Lung (tissue), 12 donors: ENCODE results near the gene FAM216B. TPM values are rescaled to one million over a fixed set of nuclear protein-coding genes. Genes with fewer than 3 reads are reported as not detected.

ENCODE experiments used
- ATAC-seq: fragments of 200-7000 bp; cut with Tn5 transposase; one replicate; pipeline ENCODE4 v1.9.1; 2020; ENCODE audit warnings: moderate number of reproducible peaks; ENCODE audit not compliant: insufficient read depth, low FRiP score
- DNase-seq, 3 donors: peaks; one replicate each; pipeline ENCODE4 v3.0.0-alpha.2; 2013 to 2017
- H3K27ac ChIP-seq, 2 donors: one replicate each; pipeline ENCODE4 v1.5.1; 2013; ENCODE audit warnings: mild to moderate bottlenecking in 2 of 2, moderate library complexity in 2 of 2, control low read depth in 1 of 2, inconsistent platforms in 1 of 2, low read depth in 1 of 2, low read length in 1 of 2
- H3K27me3 ChIP-seq, 3 donors: one replicate each; pipeline ENCODE4 v1.5.1; 2013; ENCODE audit warnings: low read length in 2 of 3; ENCODE audit not compliant: control insufficient read depth in 3 of 3, insufficient read depth in 3 of 3
- H3K36me3 ChIP-seq, 4 donors: one replicate each; pipeline ENCODE4 v1.5.1; 2013; ENCODE audit warnings: low read length in 4 of 4, mild to moderate bottlenecking in 1 of 4, moderate library complexity in 1 of 4; ENCODE audit not compliant: control insufficient read depth in 4 of 4, insufficient read depth in 4 of 4
- H3K4me1 ChIP-seq, 5 donors: one replicate each; pipeline ENCODE4 v1.5.1; 2013; ENCODE audit warnings: low read length in 5 of 5, mild to moderate bottlenecking in 2 of 5, moderate library complexity in 1 of 5; ENCODE audit not compliant: control insufficient read depth in 5 of 5, insufficient read depth in 5 of 5
- H3K4me3 ChIP-seq: one replicate; pipeline ENCODE4 v1.5.1; 2013; ENCODE audit warnings: mild to moderate bottlenecking, control low read depth, moderate library complexity
- H3K9ac ChIP-seq, 2 donors: one replicate each; pipeline ENCODE4 v1.5.1; 2013; ENCODE audit warnings: low read length in 2 of 2, control low read depth in 1 of 2; ENCODE audit not compliant: insufficient read depth in 1 of 2
- H3K9me3 ChIP-seq, 4 donors: one replicate each; pipeline ENCODE4 v1.5.1; 2013; ENCODE audit warnings: low read length in 3 of 4, mild to moderate bottlenecking in 1 of 4, moderate library complexity in 1 of 4; ENCODE audit not compliant: control insufficient read depth in 4 of 4, insufficient read depth in 3 of 4
- CTCF ChIP-seq: IDR thresholded peaks from 2 replicates; pipeline ENCODE4 v1.5.1; 2012; ENCODE audit warnings: mild to moderate bottlenecking; ENCODE audit errors: control extremely low read depth, extremely low read depth
- WGBS, 2 donors: extraction: QIAGEN DNeasy Blood & Tissue Kit; methylation state at CpG; one replicate each; pipeline ENCODE4 v1.1.7; 2013; 5-methylcytosine and 5-hydroxymethylcytosine counted together
- polyA plus RNA-seq, 2 donors: library from polyadenylated mRNA; stranded (reverse); fragments of 200-250 nt; gene quantifications; one replicate each; pipeline ENCODE4 v1.2.1, GENCODE V29; 2013
- total RNA-seq, 2 donors: library from RNA; depleted of rRNA in 1 of 2; stranded (reverse); fragments of >200 nt in 1 of 2; gene quantifications; one replicate each; pipeline ENCODE4 v1.2.1, GENCODE V29; 2014 to 2021
- donor health status: control.
- donor health status: control.
- donor health status: Bipolar disorder and iron deficiency.
- donor health status: healthy.
- donor health status: DM: yes; HTN: yes; CAD: no.

FAM216B gene
- total and polyA plus RNA-seq, 4 donors: 4.9 to 70.4 (median 22.6) TPM

- no peaks in the 10 kb centered on the region for H3K27me3 ChIP-seq
- H3K4me3 ChIP-seq: no peak overlapping the region
- no peak for DNase-seq
- peaks cover 0 to 4% (median 0%) of the 10 kb centered on the region in 4 donors for H3K9me3 ChIP-seq
- no peak for ATAC-seq
- H3K36me3 ChIP-seq: no peaks in the 10 kb centered on the region
- peaks cover 0 to 10% (median 4%) of the 10 kb centered on the region in 5 donors for H3K4me1 ChIP-seq
- H3K9ac ChIP-seq: no peak overlapping the region
- 69 to 70% methylated on average over 2 of the region's 2 CpGs for WGBS, 2 donors
- no peak overlapping the region for H3K27ac ChIP-seq
- TF ChIP-seq CTCF: no peak
Observed at GRCh38 chr13:42746866-42747265, 34.5 kb upstream of the FAM216B start.

- H3K4me3 ChIP-seq: no peak overlapping the region
- peaks cover 0 to 10% (median 4%) of the 10 kb centered on the region in 5 donors for H3K4me1 ChIP-seq
- DNase-seq (peak; percentile 48 to 81 (median 78)), ATAC-seq (no peak)
- H3K9ac ChIP-seq: no peak overlapping the region
- H3K36me3 ChIP-seq: no peaks in the 10 kb centered on the region
- H3K9me3 ChIP-seq: peaks cover 0 to 4% (median 0%) of the 10 kb centered on the region in 4 donors
- TF ChIP-seq CTCF: no peak
- no peaks in the 10 kb centered on the region for H3K27me3 ChIP-seq
- 48 to 61% methylated on average over 4 of the region's 4 CpGs for WGBS, 2 donors
- H3K27ac ChIP-seq: no peak overlapping the region
Observed at GRCh38 chr13:42747399-42747873, 33.9 kb upstream of the FAM216B start.

GRCh38 chr13:42750794-42751193, 30.6 kb upstream of the FAM216B start:
- 33 to 54% methylated on average over 5 of the region's 5 CpGs for WGBS, 2 donors
- Histone ChIP-seq H3K4me3 (no peak overlapping the region), H3K4me1 (peaks cover 2 to 40% (median 5%) of the 10 kb centered on the region in 5 donors), H3K27ac (no peak overlapping the region), H3K27me3 (no peaks in the 10 kb centered on the region), H3K36me3 (no peaks in the 10 kb centered on the region), H3K9ac (no peak overlapping the region), H3K9me3 (peaks cover 0 to 2% (median 0%) of the 10 kb centered on the region in 4 donors)
- DNase-seq (peak in 1 of 3 donors; percentile 44), ATAC-seq (no peak)
- no peak for TF ChIP-seq CTCF

GRCh38 chr13:42751693-42752092, 29.7 kb upstream of the FAM216B start:
- no peak for TF ChIP-seq CTCF
- H3K4me3 ChIP-seq: no peak overlapping the region
- no peaks in the 10 kb centered on the region for H3K36me3 ChIP-seq
- DNase-seq (no peak), ATAC-seq (no peak)
- H3K27me3 ChIP-seq: no peaks in the 10 kb centered on the region
- peaks cover 2 to 40% (median 5%) of the 10 kb centered on the region in 5 donors for H3K4me1 ChIP-seq
- H3K9ac ChIP-seq: no peak overlapping the region
- H3K9me3 ChIP-seq: peaks cover 0 to 2% (median 0%) of the 10 kb centered on the region in 4 donors
- WGBS, 2 donors: 91 to 92% methylated on average over 3 of the region's 3 CpGs
- H3K27ac ChIP-seq: no peak overlapping the region
